Measurements from ENCODE around the gene AKAP5. TPM values are rescaled to one million over a fixed set of nuclear protein-coding genes. Genes with fewer than 3 reads are reported as not detected.

AKAP5 gene
- total and polyA plus RNA-seq, 8 donors, result 0.04 to 0.37 (median 0.16) TPM

DNA sequence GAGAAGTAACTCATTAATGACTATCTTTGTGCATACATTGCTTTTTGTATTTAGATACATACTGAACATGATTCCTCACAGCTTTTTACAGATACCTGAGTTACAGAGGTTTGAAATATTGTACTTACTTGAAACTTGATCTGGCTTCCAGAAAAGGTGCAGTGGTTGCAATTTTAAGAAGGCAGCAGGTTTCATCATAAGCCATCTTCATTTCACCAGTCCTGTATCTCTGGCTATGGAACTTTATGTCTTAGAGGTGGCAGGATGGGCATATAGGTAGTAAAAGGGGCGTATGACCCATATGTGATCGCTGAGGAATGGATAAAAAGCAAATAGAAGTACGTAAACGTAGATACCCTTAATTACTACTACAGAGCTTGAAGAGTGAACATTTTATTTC, 52.9 kb downstream of the AKAP5 start:
- 48 to 63% methylated on average over 4 of the region's 4 CpGs for WGBS, 2 donors
- Histone ChIP-seq H3K27me3 (no peaks in the 10 kb centered on the region), H3K9me3 (no peaks in the 10 kb centered on the region), H3K36me3 (peaks cover 0 to 19% (median 0%) of the 10 kb centered on the region in 3 donors), H3K4me3 (no peak overlapping the region), H3K27ac (no peak overlapping the region), H3K4me1 (no peaks in the 10 kb centered on the region)
- ATAC-seq, result no peak
- intact Hi-C loops (cut with DNase I), result no loop called here
- FAIRE-seq, result no peak
- DNase-seq, result no peak
- no peak for TF ChIP-seq CTCF (IDR thresholded peaks at IDR 0.05)

DNA sequence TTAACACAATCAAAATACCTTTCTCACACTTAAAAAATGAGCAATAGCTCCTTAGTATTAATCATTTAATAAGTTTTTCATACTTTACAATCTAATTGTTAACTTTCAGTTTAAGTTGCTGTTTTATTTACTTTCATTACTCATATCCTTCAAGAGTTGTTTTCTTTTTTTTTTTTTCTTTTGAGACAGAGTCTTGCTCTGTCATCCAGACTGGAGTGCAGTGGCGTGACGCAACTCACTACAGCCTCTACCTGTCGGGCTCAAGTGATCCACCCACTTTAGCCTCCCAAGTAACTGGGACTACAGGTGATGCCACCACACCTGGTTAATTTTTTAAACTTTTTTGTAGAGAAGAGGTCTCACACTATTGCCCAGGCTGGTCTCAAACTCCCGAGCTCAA, 55.4 kb downstream of the AKAP5 start:
- ATAC-seq (no peak), FAIRE-seq (no peak), DNase-seq (no peak)
- H3K4me3 ChIP-seq, result no peak overlapping the region
- no peak overlapping the region for H3K27ac ChIP-seq
- H3K9me3 ChIP-seq, result no peaks in the 10 kb centered on the region
- TF ChIP-seq CTCF (IDR thresholded peaks at IDR 0.05), result no peak
- 96 to 97% methylated on average over 4 of the region's 4 CpGs for WGBS, 2 donors
- intact Hi-C loops (cut with DNase I), result no loop called here
- H3K4me1 ChIP-seq, result no peaks in the 10 kb centered on the region
- peaks cover 0 to 22% (median 0%) of the 10 kb centered on the region in 3 donors for H3K36me3 ChIP-seq
- H3K27me3 ChIP-seq, result no peaks in the 10 kb centered on the region

DNA sequence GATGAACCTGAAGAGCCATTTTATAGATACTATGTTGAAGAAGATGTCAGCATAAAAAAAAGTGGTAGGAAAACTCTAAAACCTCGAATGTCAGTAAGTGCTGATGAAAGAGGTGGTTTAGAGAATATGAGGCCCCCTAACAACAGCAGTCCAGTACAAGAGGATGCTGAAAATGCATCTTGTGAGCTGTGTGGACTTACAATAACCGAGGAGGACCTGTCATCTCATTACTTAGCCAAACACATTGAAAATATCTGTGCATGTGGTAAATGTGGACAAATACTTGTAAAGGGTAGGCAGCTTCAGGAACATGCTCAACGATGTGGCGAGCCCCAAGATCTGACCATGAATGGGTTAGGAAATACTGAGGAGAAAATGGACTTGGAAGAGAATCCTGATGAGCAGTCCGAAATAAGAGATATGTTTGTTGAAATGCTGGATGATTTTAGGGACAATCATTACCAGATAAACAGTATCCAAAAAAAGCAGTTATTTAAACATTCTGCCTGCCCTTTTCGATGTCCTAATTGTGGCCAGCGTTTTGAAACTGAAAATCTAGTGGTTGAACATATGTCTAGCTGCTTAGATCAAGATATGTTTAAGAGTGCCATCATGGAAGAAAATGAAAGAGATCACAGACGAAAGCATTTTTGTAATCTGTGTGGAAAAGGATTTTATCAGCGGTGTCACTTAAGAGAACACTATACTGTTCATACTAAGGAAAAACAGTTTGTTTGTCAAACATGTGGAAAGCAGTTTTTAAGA, 57.5 kb downstream of the AKAP5 start:
- FAIRE-seq (no peak), DNase-seq (no peak), ATAC-seq (no peak)
- Histone ChIP-seq H3K9me3 (no peaks in the 10 kb centered on the region), H3K27me3 (no peaks in the 10 kb centered on the region), H3K27ac (no peak overlapping the region), H3K4me1 (no peaks in the 10 kb centered on the region), H3K36me3 (peaks cover 0 to 22% (median 0%) of the 10 kb centered on the region in 3 donors), H3K4me3 (no peak overlapping the region)
- intact Hi-C loops (cut with DNase I), result no loop called here
- no peak for TF ChIP-seq CTCF (IDR thresholded peaks at IDR 0.05)
- 79 to 81% methylated on average over 9 of the region's 9 CpGs for WGBS, 2 donors

Other genes starting within 250 kb of the AKAP5 start
- gene ESR2, start 171.1 kb upstream of the AKAP5 start, total RNA-seq, result under 1 TPM; 0.08 to 0.78 (median 0.22) TPM
- under 1 TPM; 0.09 to 0.19 TPM for gene ESR2, start 171.1 kb upstream of the AKAP5 start, polyA plus RNA-seq
- 10 to 100 TPM; 31.6 to 53.9 (median 40.3) TPM for gene MTHFD1, start 77.1 kb upstream of the AKAP5 start, total RNA-seq
- 10 to 100 TPM; 16.4 to 21.8 TPM for gene MTHFD1, start 77.1 kb upstream of the AKAP5 start, polyA plus RNA-seq
- gene ZBTB25, start 38.3 kb downstream of the AKAP5 start, total RNA-seq, result 1 to 10 TPM; 4.4 to 8.1 (median 5.9) TPM
- 1 to 10 TPM; 2.9 to 4.3 TPM for gene ZBTB25, start 38.3 kb downstream of the AKAP5 start, polyA plus RNA-seq
- gene ZBTB1, start 39.3 kb downstream of the AKAP5 start, total RNA-seq, result 10 to 100 TPM; 10.0 to 24.3 (median 12.7) TPM
- 10 to 100 TPM in 1 of 2 donors, 1 to 10 TPM in 1; 8.7 to 11.5 TPM for gene ZBTB1, start 39.3 kb downstream of the AKAP5 start, polyA plus RNA-seq
- 1 to 10 TPM; 4.3 to 7.2 (median 5.6) TPM for gene HSPA2, start 75.2 kb downstream of the AKAP5 start, total RNA-seq
- 1 to 10 TPM; 3.3 to 5.3 TPM for gene HSPA2, start 75.2 kb downstream of the AKAP5 start, polyA plus RNA-seq
- gene PPP1R36, start 84.5 kb downstream of the AKAP5 start, total RNA-seq, result 1 to 10 TPM; 2.0 to 6.8 (median 4.5) TPM
- gene PPP1R36, start 84.5 kb downstream of the AKAP5 start, polyA plus RNA-seq, result 1 to 10 TPM; 5.8 to 7.2 TPM
- gene PLEKHG3, start 238.9 kb downstream of the AKAP5 start, total RNA-seq, result 10 to 100 TPM; 33.3 to 60.7 (median 41.0) TPM
- 10 to 100 TPM; 33.8 to 42.0 TPM for gene PLEKHG3, start 238.9 kb downstream of the AKAP5 start, polyA plus RNA-seq

All from pancreas (tissue), 10 donors.